NT2/D1 (cell line): ENCODE results near the gene ITGB3BP.

Source experiments
- SUZ12 ChIP-seq: IDR thresholded peaks from 2 replicates; pipeline ENCODE4 v1.6.1; 2011; ENCODE audit not compliant: insufficient read length, insufficient read depth; ENCODE audit errors: extremely low read depth
- YY1 ChIP-seq: IDR thresholded peaks from 2 replicates; pipeline ENCODE4 v1.6.1; 2011; ENCODE audit not compliant: insufficient read length, insufficient read depth
- ZNF274 ChIP-seq: IDR thresholded peaks from 2 replicates; pipeline ENCODE4 v1.6.1; 2011; ENCODE audit warnings: mild to moderate bottlenecking, low read depth, low read length

- TF ChIP-seq YY1 (no peak), ZNF274 (no peak), SUZ12 (no peak)
These were observed 46.0 kb upstream of the ITGB3BP start for GRCh38 chr1:63569068-63569467.
